Hepatocyte (in vitro differentiated cells): ENCODE measurements around the gene RUNX3. TPM values are rescaled to one million over a fixed set of nuclear protein-coding genes. Genes with fewer than 3 reads are reported as not detected.

ENCODE experiments used
- DNase-seq: peaks from one replicate; pipeline ENCODE4 v3.0.0-alpha.2; 2016; ENCODE audit warnings: low spot score
- H2AFZ ChIP-seq: fragments of 200-600 bp; sonication (generic); 2 replicates; pipeline ENCODE4 v1.6.0; 2016; ENCODE audit warnings: antibody characterized with exemption, mild to moderate bottlenecking
- H3K27ac ChIP-seq: fragments of 200-600 bp; sonication (generic); 2 replicates; pipeline ENCODE4 v1.5.1; 2016; ENCODE audit warnings: mild to moderate bottlenecking
- H3K27me3 ChIP-seq: fragments of 200-600 bp; sonication (generic); 2 replicates; pipeline ENCODE4 v1.6.1; 2016
- H3K36me3 ChIP-seq: fragments of 200-600 bp; sonication (generic); replicated peaks from 2 replicates; pipeline ENCODE4 v1.5.1; 2016; ENCODE audit warnings: low read depth; ENCODE audit not compliant: insufficient read depth
- H3K4me1 ChIP-seq: fragments of 200-600 bp; sonication (generic); 2 replicates; pipeline ENCODE4 v1.5.1; 2016; ENCODE audit warnings: mild to moderate bottlenecking, moderate library complexity; ENCODE audit not compliant: insufficient read depth
- H3K4me2 ChIP-seq: fragments of 200-600 bp; sonication (generic); 2 replicates; pipeline ENCODE4 v1.6.0; 2016
- H3K4me3 ChIP-seq: fragments of 200-600 bp; sonication (generic); 2 replicates; pipeline ENCODE4 v1.5.1; 2016; ENCODE audit warnings: mild to moderate bottlenecking
- H3K79me2 ChIP-seq: fragments of 200-600 bp; sonication (generic); 2 replicates; pipeline ENCODE4 v1.6.0; 2017; ENCODE audit warnings: mild to moderate bottlenecking
- H3K9me2 ChIP-seq: fragments of 200-600 bp; sonication (generic); replicated peaks from 2 replicates; pipeline ENCODE4 v1.6.0; 2017; ENCODE audit warnings: mild to moderate bottlenecking; ENCODE audit not compliant: insufficient read depth
- H3K9me3 ChIP-seq: fragments of 200-600 bp; sonication (generic); 2 replicates; pipeline ENCODE4 v1.5.1; 2016; ENCODE audit warnings: low read depth, mild to moderate bottlenecking
- H4K20me1 ChIP-seq: fragments of 200-600 bp; sonication (generic); 2 replicates; pipeline ENCODE4 v1.6.0; 2016; ENCODE audit warnings: mild to moderate bottlenecking; ENCODE audit not compliant: insufficient read depth, poor library complexity, severe bottlenecking
- CTCF ChIP-seq: fragments of 200-600 bp; sonication (generic); IDR thresholded peaks from 2 replicates; pipeline ENCODE4 v1.5.1; 2016; ENCODE audit warnings: antibody characterized with exemption, mild to moderate bottlenecking; ENCODE audit not compliant: poor library complexity
- EZH2 ChIP-seq: fragments of 200-600 bp; sonication (generic); IDR thresholded peaks from 2 replicates; pipeline ENCODE4 v1.6.1; 2016; ENCODE audit warnings: antibody characterized with exemption, mild to moderate bottlenecking, borderline replicate concordance
- EZH2phosphoT487 ChIP-seq: fragments of 200-600 bp; sonication (generic); IDR thresholded peaks from one replicate; pipeline ENCODE4 v1.6.1; 2018; ENCODE audit warnings: antibody characterized with exemption, mild to moderate bottlenecking, low read depth, moderate library complexity; ENCODE audit not compliant: unreplicated experiment, severe bottlenecking
- WGBS: methylation state at CpG from one replicate; pipeline ENCODE4 v1.1.6; 2016; ENCODE audit warnings: low lambda C conversion rate; ENCODE audit errors: missing lambda C conversion rate; 5-methylcytosine and 5-hydroxymethylcytosine counted together
- polyA plus RNA-seq: library from polyadenylated mRNA; unstranded; fragments of >200 nt; fragmentation: Nextera tagmentation; extraction: Ambion mirVana; gene quantifications from 2 replicates; pipeline ENCODE4 v1.2.1, GENCODE V29; 2016
- total RNA-seq: library from RNA; depleted of rRNA; stranded (reverse); fragments of >200 nt; gene quantifications from 2 replicates; pipeline ENCODE4 v1.2.3, GENCODE V29; 2014

The RUNX3 gene
- total and polyA plus RNA-seq, 2 experiments from 2014 or later, result 0.13 to 0.16 TPM

GRCh38 chr1:24942789-24943188 lies 12.7 kb upstream of the RUNX3 start:
- Histone ChIP-seq H3K27me3 (peaks cover 5% of the 10 kb centered on the region), H3K9me2 (no peaks in the 10 kb centered on the region), H2AFZ (no peak overlapping the region), H3K4me1 (no peaks in the 10 kb centered on the region), H3K9me3 (no peaks in the 10 kb centered on the region), H3K36me3 (no peaks in the 10 kb centered on the region), H3K4me2 (no peak overlapping the region), H4K20me1 (no peaks in the 10 kb centered on the region), H3K27ac (no peak overlapping the region), H3K4me3 (no peak overlapping the region), H3K79me2 (no peaks in the 10 kb centered on the region)
- TF ChIP-seq EZH2 (no peak), CTCF (no peak), EZH2phosphoT487 (no peak)
- no peak for DNase-seq
- 95% methylated on average over 13 of the region's 19 CpGs for WGBS

- no peak for TF ChIP-seq EZH2
- TF ChIP-seq CTCF, result no peak
- TF ChIP-seq EZH2phosphoT487, result no peak
- H4K20me1 ChIP-seq, result no peaks in the 10 kb centered on the region
Observed at GRCh38 chr1:24941564-24941963, 11.5 kb upstream of the RUNX3 start.

GRCh38 chr1:24940231-24940630 lies 10.2 kb upstream of the RUNX3 start:
- no peak for TF ChIP-seq EZH2phosphoT487
- Histone ChIP-seq H3K9me3 (no peaks in the 10 kb centered on the region), H3K27ac (no peak overlapping the region), H3K4me2 (no peak overlapping the region), H3K27me3 (peaks cover 8% of the 10 kb centered on the region), H2AFZ (no peak overlapping the region), H3K79me2 (no peaks in the 10 kb centered on the region), H3K9me2 (no peaks in the 10 kb centered on the region), H3K4me1 (no peaks in the 10 kb centered on the region), H3K4me3 (no peak overlapping the region), H4K20me1 (no peaks in the 10 kb centered on the region), H3K36me3 (no peaks in the 10 kb centered on the region)
- no peak for DNase-seq
- 89% methylated on average over 7 of the region's 7 CpGs for WGBS

More at GRCh38 chr1:24941564-24941963, 11.5 kb upstream of the RUNX3 start:
- no peak overlapping the region for H3K4me2 ChIP-seq
- H3K27me3 ChIP-seq, result peaks cover 5% of the 10 kb centered on the region
- no peak for DNase-seq
- no peaks in the 10 kb centered on the region for H3K79me2 ChIP-seq
- H3K9me3 ChIP-seq, result no peaks in the 10 kb centered on the region
- no peak overlapping the region for H2AFZ ChIP-seq
- no peaks in the 10 kb centered on the region for H3K4me1 ChIP-seq
- H3K36me3 ChIP-seq, result no peaks in the 10 kb centered on the region
- H3K27ac ChIP-seq, result no peak overlapping the region
- H3K9me2 ChIP-seq, result no peaks in the 10 kb centered on the region
- H3K4me3 ChIP-seq, result no peak overlapping the region
- WGBS, result 68% methylated on average over 4 of the region's 4 CpGs

GRCh38 chr1:24939675-24940193 lies 9.7 kb upstream of the RUNX3 start:
- H3K4me3 ChIP-seq, result no peak overlapping the region
- no peak for TF ChIP-seq EZH2phosphoT487
- TF ChIP-seq CTCF, result no peak
- TF ChIP-seq EZH2, result no peak
- H3K27ac ChIP-seq, result no peak overlapping the region
- no peaks in the 10 kb centered on the region for H3K79me2 ChIP-seq
- no peaks in the 10 kb centered on the region for H4K20me1 ChIP-seq
- H3K9me3 ChIP-seq, result no peaks in the 10 kb centered on the region
- no peak overlapping the region for H2AFZ ChIP-seq
- no peaks in the 10 kb centered on the region for H3K9me2 ChIP-seq
- no peak for DNase-seq
- peaks cover 13% of the 10 kb centered on the region for H3K27me3 ChIP-seq
- no peaks in the 10 kb centered on the region for H3K4me1 ChIP-seq
- H3K36me3 ChIP-seq, result no peaks in the 10 kb centered on the region
- no peak overlapping the region for H3K4me2 ChIP-seq
- 92% methylated on average over 4 of the region's 4 CpGs for WGBS
